Bronchial epithelial cell (primary cell): ENCODE measurements around the gene DTD2. TPM values are rescaled to one million over a fixed set of nuclear protein-coding genes. Genes with fewer than 3 reads are reported as not detected.

Source experiments
- DNase-seq: peaks from one replicate; pipeline ENCODE4 v3.0.0-alpha.2; 2010; ENCODE audit warnings: low read depth
- FAIRE-seq: peaks from 2 replicates; lab custom pipeline; 2011; peaks lifted over from hg19 to GRCh38; lab: Jason Lieb, UNC
- H3K27me3 ChIP-seq: 2 replicates; pipeline ENCODE4 v1.5.1; 2011; ENCODE audit warnings: low read length; ENCODE audit not compliant: control insufficient read depth, insufficient read depth
- H3K36me3 ChIP-seq: 2 replicates; pipeline ENCODE4 v1.5.1; 2011; ENCODE audit warnings: low read length; ENCODE audit not compliant: control insufficient read depth, insufficient read depth
- H3K4me3 ChIP-seq: 2 replicates; pipeline ENCODE4 v1.5.1; 2011; ENCODE audit warnings: mild to moderate bottlenecking, low read depth, low read length, control low read depth
- total RNA-seq: library from RNA; depleted of rRNA; stranded (reverse); fragments of >200 nt; gene quantifications from 2 replicates; pipeline ENCODE4 v1.2.1, GENCODE V29; 2014
- TF ChIP-seq, protein P1 (sequence below): IDR thresholded peaks from 2 replicates; pipeline ENCODE4 v1.5.1; 2011; ENCODE audit warnings: mild to moderate bottlenecking, moderate library complexity, low read length, control low read depth, inconsistent platforms; ENCODE audit not compliant: insufficient read depth, severe bottlenecking

Gene DTD2
- total RNA-seq, 1 donor from 2014 or later, result 57.9 TPM

DNA sequence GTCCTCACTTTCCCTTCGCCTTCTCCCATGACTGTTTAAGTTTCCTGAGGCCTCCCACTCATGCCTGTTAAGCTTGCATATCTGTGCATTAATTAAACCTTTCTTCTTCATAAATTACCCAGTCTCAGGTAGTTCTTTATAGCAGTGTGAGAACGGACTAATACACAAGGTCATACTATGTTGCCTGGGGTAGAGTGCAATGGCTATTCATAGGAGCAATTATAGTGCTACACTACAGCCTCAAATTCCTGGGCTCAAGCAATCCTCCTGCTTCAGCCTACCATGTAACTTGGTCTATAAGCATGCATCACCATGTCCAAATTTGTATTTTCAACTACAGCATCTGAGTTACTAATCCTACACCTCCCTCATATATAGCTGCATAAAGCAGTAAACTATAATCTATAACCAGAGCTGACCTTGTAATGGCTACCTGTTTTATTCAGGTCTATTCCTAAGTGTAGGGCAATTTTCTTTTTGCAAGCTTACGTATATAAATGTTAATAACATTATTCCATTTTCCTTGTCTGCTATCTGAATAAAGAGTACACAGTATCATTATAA, 55.9 kb downstream of the DTD2 start:
- no peaks in the 10 kb centered on the region for H3K36me3 ChIP-seq
- H3K4me3 ChIP-seq, result no peak overlapping the region
- DNase-seq, result no peak
- no peaks in the 10 kb centered on the region for H3K27me3 ChIP-seq
- TF ChIP-seq, protein P1, sequence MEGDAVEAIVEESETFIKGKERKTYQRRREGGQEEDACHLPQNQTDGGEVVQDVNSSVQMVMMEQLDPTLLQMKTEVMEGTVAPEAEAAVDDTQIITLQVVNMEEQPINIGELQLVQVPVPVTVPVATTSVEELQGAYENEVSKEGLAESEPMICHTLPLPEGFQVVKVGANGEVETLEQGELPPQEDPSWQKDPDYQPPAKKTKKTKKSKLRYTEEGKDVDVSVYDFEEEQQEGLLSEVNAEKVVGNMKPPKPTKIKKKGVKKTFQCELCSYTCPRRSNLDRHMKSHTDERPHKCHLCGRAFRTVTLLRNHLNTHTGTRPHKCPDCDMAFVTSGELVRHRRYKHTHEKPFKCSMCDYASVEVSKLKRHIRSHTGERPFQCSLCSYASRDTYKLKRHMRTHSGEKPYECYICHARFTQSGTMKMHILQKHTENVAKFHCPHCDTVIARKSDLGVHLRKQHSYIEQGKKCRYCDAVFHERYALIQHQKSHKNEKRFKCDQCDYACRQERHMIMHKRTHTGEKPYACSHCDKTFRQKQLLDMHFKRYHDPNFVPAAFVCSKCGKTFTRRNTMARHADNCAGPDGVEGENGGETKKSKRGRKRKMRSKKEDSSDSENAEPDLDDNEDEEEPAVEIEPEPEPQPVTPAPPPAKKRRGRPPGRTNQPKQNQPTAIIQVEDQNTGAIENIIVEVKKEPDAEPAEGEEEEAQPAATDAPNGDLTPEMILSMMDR, result no peak
- no peak for FAIRE-seq

DNA sequence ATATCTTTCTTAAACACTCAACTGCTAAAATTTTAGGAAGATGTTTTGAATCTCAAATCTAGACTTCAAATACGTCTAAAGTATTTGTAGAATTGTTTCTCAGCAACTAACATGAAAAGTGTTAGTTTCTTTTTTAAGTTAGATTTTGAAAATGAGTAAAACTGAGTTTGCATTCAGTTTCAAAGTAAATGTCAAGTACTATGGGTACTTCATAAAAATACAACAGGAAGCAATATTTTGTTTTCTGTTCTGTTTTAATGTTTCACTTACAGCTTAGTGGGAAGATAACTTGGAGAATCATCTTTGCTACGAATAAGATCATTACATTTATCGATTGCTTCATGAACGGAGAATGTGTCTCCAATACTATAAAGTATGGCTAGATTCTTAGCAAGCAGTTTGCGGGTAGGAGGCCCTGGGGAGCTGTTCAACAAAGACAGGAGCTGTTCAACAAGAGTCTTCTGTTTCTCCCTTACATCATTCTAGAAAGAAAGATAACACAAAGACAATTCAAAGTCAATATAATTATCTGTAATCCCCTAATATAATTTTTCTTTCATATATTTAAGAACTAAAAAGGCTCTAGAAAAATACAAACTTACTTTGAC, 57.2 kb downstream of the DTD2 start:
- DNase-seq (no peak), FAIRE-seq (no peak)
- TF ChIP-seq, protein P1, result no peak
- H3K4me3 ChIP-seq, result no peak overlapping the region
- H3K27me3 ChIP-seq, result no peaks in the 10 kb centered on the region
- H3K36me3 ChIP-seq, result no peaks in the 10 kb centered on the region

Other genes starting within 250 kb of the DTD2 start
- gene HECTD1, start 249.7 kb downstream of the DTD2 start, total RNA-seq, result 291 and 353 TPM in 2 replicates
- 15.5 and 15.8 TPM in 2 replicates for gene HEATR5A, start 37.0 kb downstream of the DTD2 start, total RNA-seq
- gene GPR33, start 30.5 kb upstream of the DTD2 start, total RNA-seq, result not detected in 2 replicates
- gene NUBPL, start 103.9 kb upstream of the DTD2 start, total RNA-seq, result 9.5 and 12.4 TPM in 2 replicates